K562 (cell line): Measurements from ENCODE around the gene NUDT22. TPM values are rescaled to one million over a fixed set of nuclear protein-coding genes. Genes with fewer than 3 reads are reported as not detected.

ENCODE experiments used
- BHLHE40 ChIP-seq: IDR thresholded peaks from 2 replicates; pipeline ENCODE4 v1.6.1; 2011; ENCODE audit warnings: low read length, improper control_type of control experiment
- HNRNPL ChIP-seq: fragments of 200-400 bp; formaldehyde crosslinking; IDR thresholded peaks from 2 replicates; pipeline ENCODE4 v1.6.1; 2017; ENCODE audit warnings: low read depth, mild to moderate bottlenecking, low read length
- LARP7 ChIP-seq: fragments of 450-650 bp; IDR thresholded peaks from 2 replicates; pipeline ENCODE4 v1.6.1; 2016
- NFE2 ChIP-seq: IDR thresholded peaks from 2 replicates; pipeline ENCODE4 v1.6.1; 2014; ENCODE audit warnings: antibody characterized with exemption, low read depth
- NR1H2 ChIP-seq: sonication (generic); formaldehyde crosslinking; IDR thresholded peaks from 2 replicates; pipeline ENCODE4 v1.4.0; 2020; ENCODE audit warnings: mild to moderate bottlenecking, missing genetic modification reagents
- PPARD ChIP-seq: fragments of 250-450 bp; sonication (Bioruptor Pico); IDR thresholded peaks from 2 replicates; pipeline ENCODE4 v1.8.0; 2022; ENCODE audit warnings: inconsistent platforms, mild to moderate bottlenecking, moderate library complexity
- RBFOX2 ChIP-seq: fragments of 200-400 bp; formaldehyde crosslinking; IDR thresholded peaks from 2 replicates; pipeline ENCODE4 v1.6.1; 2017; ENCODE audit warnings: low read depth, mild to moderate bottlenecking, low read length, moderate library complexity
- RNF2 ChIP-seq: sonication (generic); IDR thresholded peaks from 2 replicates; pipeline ENCODE4 v1.6.1; 2016
- SP1 ChIP-seq: sonication (generic); formaldehyde crosslinking; IDR thresholded peaks from 2 replicates; pipeline ENCODE4 v1.8.1; 2022; ENCODE audit warnings: mild to moderate bottlenecking, missing genetic modification reagents
- STAT5B ChIP-seq: fragments of 250-450 bp; sonication (Bioruptor Pico); IDR thresholded peaks from 2 replicates; pipeline ENCODE4 v1.8.0; 2021; ENCODE audit warnings: mild to moderate bottlenecking, inconsistent platforms
- TCF3 ChIP-seq: sonication (generic); formaldehyde crosslinking; IDR thresholded peaks from 2 replicates; pipeline ENCODE4 v1.4.0; 2020; ENCODE audit warnings: mild to moderate bottlenecking, missing genetic modification reagents
- TEAD4 ChIP-seq, 2 experiments: sonication (generic) in 1 of 2; formaldehyde crosslinking in 1 of 2; IDR thresholded peaks; 2 replicates each; pipeline versions ENCODE4 v1.6.1 to v1.8.0; 2012 to 2022; ENCODE audit warnings: borderline replicate concordance in 1 of 2, inconsistent platforms in 1 of 2, low read length in 1 of 2, mild to moderate bottlenecking in 1 of 2, missing genetic modification reagents in 1 of 2
- ZNF263 ChIP-seq: sonication (generic); formaldehyde crosslinking; IDR thresholded peaks from 2 replicates; pipeline ENCODE4 v1.8.0; 2022; ENCODE audit warnings: mild to moderate bottlenecking, missing genetic modification reagents, borderline replicate concordance
- polyA plus RNA-seq, 8 experiments: library from polyadenylated mRNA; depleted of rRNA in 4 of 8; stranded (reverse) in 5 of 8; unstranded in 3 of 8; fragments of >200 nt; fragmentation: Nextera tagmentation in 2 of 8; fragmentation: Illumina TruSeq in 1 of 8; extraction: Ambion mirVana in 2 of 8; extraction: Trizol in 1 of 8; gene quantifications; 2 replicates each; pipeline versions ENCODE4 v1.2.1 to v1.2.3, GENCODE V29; 2011 to 2014; ENCODE audit warnings: inconsistent platforms in 1 of 8, missing spikeins in 1 of 8
- total RNA-seq, 7 experiments: library from RNA; depleted of rRNA in 6 of 7; stranded (reverse); fragments of >200 nt in 6 of 7; fragmentation: Illumina TruSeq in 2 of 7; extraction: Trizol in 2 of 7; gene quantifications; 2 replicates each; pipeline versions ENCODE4 v1.2.1 to v1.2.3, GENCODE V29; 2011 to 2021; ENCODE audit warnings: low replicate concordance in 1 of 7
- TF ChIP-seq, protein P1 (sequence below): IDR thresholded peaks from 2 replicates; pipeline ENCODE4 v1.6.1; 2011; ENCODE audit warnings: borderline replicate concordance, low read depth, mild to moderate bottlenecking, moderate library complexity, low read length; ENCODE audit not compliant: insufficient read depth, poor library complexity, severe bottlenecking
- TF ChIP-seq, protein P2 (sequence below): sonication (generic); formaldehyde crosslinking; IDR thresholded peaks from 2 replicates; pipeline ENCODE4 v1.9.0; 2022; ENCODE audit warnings: mild to moderate bottlenecking, missing genetic modification reagents
- TF ChIP-seq, protein P3 (sequence below): sonication (generic); formaldehyde crosslinking; IDR thresholded peaks from 2 replicates; pipeline ENCODE4 v1.8.1; 2023; ENCODE audit warnings: mild to moderate bottlenecking, missing genetic modification reagents
- TF ChIP-seq, protein P4 (sequence below): fragments of 250-450 bp; sonication (Bioruptor Pico); IDR thresholded peaks from 2 replicates; pipeline ENCODE4 v1.8.0; 2021; ENCODE audit warnings: moderate library complexity, mild to moderate bottlenecking, inconsistent platforms
- TF ChIP-seq, protein P5 (sequence below): fragments of 250-450 bp; sonication (Bioruptor Pico); IDR thresholded peaks from 2 replicates; pipeline ENCODE4 v1.4.0; 2020; ENCODE audit warnings: borderline replicate concordance

Gene NUDT22
- total and polyA plus RNA-seq, 9 of the 15 experiments (the other 6 are each of a cell fraction or from before 2014, with no cell fraction given), result 6.3 to 92.6 (median 37.4) TPM

DNA sequence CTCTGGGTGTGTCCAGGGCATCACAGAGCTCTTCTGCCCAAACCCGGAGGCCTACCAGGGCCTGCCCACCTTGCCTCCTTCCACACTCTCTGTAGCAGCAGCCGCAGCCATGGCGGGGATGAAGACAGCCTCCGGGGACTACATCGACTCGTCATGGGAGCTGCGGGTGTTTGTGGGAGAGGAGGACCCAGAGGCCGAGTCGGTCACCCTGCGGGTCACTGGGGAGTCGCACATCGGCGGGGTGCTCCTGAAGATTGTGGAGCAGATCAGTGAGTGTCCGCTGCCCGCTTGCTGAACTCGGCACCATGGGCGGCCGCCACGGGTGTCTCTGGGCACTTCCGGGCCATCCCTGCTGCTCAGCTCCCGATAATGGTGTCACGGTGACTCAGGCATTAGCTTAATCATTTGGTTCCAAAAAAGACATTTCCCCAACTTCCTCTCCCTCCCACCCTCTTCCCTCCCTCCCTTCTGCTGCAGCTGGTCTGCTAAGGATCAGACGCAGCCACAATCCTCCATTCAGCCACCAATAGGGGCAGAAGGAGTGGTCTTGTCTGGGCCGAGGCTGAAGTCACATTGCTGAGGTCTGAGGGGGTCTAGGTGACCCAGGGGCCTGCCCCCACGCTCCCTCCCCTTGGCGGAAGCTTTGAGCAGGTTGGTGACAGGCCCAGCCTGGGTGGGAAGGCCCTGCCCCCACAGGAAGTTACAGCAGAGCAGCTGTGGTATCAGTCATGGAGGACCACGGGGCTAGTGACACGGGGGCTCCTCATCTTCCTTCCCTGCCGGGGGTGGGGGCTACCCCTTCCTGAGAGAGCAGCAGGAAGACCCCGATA is 18.6 kb upstream of the NUDT22 start (continued):
- TF ChIP-seq, protein P1, sequence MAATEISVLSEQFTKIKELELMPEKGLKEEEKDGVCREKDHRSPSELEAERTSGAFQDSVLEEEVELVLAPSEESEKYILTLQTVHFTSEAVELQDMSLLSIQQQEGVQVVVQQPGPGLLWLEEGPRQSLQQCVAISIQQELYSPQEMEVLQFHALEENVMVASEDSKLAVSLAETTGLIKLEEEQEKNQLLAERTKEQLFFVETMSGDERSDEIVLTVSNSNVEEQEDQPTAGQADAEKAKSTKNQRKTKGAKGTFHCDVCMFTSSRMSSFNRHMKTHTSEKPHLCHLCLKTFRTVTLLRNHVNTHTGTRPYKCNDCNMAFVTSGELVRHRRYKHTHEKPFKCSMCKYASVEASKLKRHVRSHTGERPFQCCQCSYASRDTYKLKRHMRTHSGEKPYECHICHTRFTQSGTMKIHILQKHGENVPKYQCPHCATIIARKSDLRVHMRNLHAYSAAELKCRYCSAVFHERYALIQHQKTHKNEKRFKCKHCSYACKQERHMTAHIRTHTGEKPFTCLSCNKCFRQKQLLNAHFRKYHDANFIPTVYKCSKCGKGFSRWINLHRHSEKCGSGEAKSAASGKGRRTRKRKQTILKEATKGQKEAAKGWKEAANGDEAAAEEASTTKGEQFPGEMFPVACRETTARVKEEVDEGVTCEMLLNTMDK, result no peak
- peak; percentile 44; the same call in 1 of the 2 replicates for TF ChIP-seq SP1 (CRISPR knock-in tag)
- TF ChIP-seq ZNF263 (CRISPR knock-in tag), result peak; percentile 48
- TF ChIP-seq, protein P2, sequence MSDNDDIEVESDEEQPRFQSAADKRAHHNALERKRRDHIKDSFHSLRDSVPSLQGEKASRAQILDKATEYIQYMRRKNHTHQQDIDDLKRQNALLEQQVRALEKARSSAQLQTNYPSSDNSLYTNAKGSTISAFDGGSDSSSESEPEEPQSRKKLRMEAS (CRISPR knock-in tag), result 0 out of 2 replicates have a peak, but pooled peaks have one; percentile 39
- no peak for TF ChIP-seq PPARD (CRISPR knock-in tag)
- 0 out of 2 replicates have a peak, but pooled peaks have one; percentile 17 for TF ChIP-seq TEAD4 (IDR thresholded peaks at IDR 0.05; ENCODE audit: low read length)
- no peak for TF ChIP-seq TEAD4 (CRISPR knock-in tag; IDR thresholded peaks at IDR 0.05; ENCODE audit: borderline replicate concordance)
- TF ChIP-seq STAT5B (CRISPR knock-in tag), result no peak
- TF ChIP-seq TCF3 (CRISPR knock-in tag), result peak; percentile 72
- no peak for TF ChIP-seq NR1H2 (CRISPR knock-in tag)
- TF ChIP-seq HNRNPL, result peak; percentile 50
- TF ChIP-seq NFE2, result peak; percentile 95
- TF ChIP-seq, protein P3, sequence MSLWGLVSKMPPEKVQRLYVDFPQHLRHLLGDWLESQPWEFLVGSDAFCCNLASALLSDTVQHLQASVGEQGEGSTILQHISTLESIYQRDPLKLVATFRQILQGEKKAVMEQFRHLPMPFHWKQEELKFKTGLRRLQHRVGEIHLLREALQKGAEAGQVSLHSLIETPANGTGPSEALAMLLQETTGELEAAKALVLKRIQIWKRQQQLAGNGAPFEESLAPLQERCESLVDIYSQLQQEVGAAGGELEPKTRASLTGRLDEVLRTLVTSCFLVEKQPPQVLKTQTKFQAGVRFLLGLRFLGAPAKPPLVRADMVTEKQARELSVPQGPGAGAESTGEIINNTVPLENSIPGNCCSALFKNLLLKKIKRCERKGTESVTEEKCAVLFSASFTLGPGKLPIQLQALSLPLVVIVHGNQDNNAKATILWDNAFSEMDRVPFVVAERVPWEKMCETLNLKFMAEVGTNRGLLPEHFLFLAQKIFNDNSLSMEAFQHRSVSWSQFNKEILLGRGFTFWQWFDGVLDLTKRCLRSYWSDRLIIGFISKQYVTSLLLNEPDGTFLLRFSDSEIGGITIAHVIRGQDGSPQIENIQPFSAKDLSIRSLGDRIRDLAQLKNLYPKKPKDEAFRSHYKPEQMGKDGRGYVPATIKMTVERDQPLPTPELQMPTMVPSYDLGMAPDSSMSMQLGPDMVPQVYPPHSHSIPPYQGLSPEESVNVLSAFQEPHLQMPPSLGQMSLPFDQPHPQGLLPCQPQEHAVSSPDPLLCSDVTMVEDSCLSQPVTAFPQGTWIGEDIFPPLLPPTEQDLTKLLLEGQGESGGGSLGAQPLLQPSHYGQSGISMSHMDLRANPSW (CRISPR knock-in tag), result peak; percentile 86
- no peak for TF ChIP-seq LARP7
- TF ChIP-seq RNF2, result peak; percentile 89
- TF ChIP-seq, protein P4, sequence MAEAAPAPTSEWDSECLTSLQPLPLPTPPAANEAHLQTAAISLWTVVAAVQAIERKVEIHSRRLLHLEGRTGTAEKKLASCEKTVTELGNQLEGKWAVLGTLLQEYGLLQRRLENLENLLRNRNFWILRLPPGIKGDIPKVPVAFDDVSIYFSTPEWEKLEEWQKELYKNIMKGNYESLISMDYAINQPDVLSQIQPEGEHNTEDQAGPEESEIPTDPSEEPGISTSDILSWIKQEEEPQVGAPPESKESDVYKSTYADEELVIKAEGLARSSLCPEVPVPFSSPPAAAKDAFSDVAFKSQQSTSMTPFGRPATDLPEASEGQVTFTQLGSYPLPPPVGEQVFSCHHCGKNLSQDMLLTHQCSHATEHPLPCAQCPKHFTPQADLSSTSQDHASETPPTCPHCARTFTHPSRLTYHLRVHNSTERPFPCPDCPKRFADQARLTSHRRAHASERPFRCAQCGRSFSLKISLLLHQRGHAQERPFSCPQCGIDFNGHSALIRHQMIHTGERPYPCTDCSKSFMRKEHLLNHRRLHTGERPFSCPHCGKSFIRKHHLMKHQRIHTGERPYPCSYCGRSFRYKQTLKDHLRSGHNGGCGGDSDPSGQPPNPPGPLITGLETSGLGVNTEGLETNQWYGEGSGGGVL (CRISPR knock-in tag), result no peak
- TF ChIP-seq BHLHE40, result 0 out of 2 replicates have a peak, but pooled peaks have one; percentile 2
- TF ChIP-seq, protein P5, sequence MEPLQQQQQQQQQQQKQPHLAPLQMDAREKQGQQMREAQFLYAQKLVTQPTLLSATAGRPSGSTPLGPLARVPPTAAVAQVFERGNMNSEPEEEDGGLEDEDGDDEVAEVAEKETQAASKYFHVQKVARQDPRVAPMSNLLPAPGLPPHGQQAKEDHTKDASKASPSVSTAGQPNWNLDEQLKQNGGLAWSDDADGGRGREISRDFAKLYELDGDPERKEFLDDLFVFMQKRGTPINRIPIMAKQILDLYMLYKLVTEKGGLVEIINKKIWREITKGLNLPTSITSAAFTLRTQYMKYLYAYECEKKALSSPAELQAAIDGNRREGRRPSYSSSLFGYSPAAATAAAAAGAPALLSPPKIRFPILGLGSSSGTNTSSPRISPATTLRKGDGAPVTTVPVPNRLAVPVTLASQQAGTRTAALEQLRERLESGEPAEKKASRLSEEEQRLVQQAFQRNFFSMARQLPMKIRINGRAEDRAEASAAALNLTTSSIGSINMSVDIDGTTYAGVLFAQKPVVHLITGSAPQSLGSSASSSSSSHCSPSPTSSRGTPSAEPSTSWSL (CRISPR knock-in tag), result no peak
- peak; percentile 86 for TF ChIP-seq RBFOX2
